ENCODE results near the gene GNB1.
A peak's percentile ranks its signal among the peaks of the same experiment; 100 is the strongest.

The GNB1 gene

DNA sequence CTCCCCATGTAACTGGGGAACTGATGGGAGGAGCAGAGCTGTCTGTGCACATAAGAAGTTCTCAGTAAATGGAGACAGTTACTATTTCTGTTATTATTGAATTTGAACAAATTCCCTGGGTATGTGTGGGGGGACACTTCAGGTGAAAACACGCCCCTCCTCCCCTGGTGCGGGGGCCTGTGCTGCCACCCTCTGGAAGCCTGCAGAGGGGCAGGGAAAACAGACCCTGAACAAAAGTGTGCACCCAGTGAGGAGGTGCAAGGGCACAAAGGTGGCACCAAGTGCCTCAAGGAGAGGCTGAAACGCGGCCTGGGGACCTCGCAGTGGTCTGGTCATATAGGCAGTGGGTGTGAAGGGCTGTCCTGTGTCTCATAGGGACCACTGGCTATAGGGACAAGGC is 94.4 kb downstream of the GNB1 start:
- TF ChIP-seq, protein P1, sequence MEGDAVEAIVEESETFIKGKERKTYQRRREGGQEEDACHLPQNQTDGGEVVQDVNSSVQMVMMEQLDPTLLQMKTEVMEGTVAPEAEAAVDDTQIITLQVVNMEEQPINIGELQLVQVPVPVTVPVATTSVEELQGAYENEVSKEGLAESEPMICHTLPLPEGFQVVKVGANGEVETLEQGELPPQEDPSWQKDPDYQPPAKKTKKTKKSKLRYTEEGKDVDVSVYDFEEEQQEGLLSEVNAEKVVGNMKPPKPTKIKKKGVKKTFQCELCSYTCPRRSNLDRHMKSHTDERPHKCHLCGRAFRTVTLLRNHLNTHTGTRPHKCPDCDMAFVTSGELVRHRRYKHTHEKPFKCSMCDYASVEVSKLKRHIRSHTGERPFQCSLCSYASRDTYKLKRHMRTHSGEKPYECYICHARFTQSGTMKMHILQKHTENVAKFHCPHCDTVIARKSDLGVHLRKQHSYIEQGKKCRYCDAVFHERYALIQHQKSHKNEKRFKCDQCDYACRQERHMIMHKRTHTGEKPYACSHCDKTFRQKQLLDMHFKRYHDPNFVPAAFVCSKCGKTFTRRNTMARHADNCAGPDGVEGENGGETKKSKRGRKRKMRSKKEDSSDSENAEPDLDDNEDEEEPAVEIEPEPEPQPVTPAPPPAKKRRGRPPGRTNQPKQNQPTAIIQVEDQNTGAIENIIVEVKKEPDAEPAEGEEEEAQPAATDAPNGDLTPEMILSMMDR (conservative IDR thresholded peaks at IDR 0.05): peak; percentile 32

DNA sequence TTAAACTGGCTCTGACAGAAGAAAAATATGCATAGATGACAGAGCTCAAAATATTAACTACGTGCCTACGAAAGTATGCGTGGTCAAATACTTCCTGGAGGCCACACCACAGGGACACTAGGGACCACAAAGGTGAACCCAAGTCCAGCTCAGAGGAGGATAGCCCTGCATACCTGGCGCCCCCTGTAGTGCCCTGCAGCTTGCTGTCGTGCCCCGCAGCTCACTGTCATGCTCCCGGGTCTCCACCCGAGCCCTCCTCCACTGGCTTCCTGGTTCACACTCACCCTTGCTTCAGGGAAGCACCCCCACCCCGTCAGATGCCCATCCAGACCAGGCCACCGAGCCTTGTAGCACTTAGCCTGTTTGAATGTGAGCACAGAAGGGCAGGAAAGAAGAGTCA is 95.9 kb downstream of the GNB1 start:
- TF ChIP-seq, protein P1 (conservative IDR thresholded peaks at IDR 0.05): no peak
- H3K27ac ChIP-seq: no peak overlapping the region

More for the DNA sequence above, 94.4 kb downstream of the GNB1 start:
- no peak overlapping the region for H3K27ac ChIP-seq

DNA sequence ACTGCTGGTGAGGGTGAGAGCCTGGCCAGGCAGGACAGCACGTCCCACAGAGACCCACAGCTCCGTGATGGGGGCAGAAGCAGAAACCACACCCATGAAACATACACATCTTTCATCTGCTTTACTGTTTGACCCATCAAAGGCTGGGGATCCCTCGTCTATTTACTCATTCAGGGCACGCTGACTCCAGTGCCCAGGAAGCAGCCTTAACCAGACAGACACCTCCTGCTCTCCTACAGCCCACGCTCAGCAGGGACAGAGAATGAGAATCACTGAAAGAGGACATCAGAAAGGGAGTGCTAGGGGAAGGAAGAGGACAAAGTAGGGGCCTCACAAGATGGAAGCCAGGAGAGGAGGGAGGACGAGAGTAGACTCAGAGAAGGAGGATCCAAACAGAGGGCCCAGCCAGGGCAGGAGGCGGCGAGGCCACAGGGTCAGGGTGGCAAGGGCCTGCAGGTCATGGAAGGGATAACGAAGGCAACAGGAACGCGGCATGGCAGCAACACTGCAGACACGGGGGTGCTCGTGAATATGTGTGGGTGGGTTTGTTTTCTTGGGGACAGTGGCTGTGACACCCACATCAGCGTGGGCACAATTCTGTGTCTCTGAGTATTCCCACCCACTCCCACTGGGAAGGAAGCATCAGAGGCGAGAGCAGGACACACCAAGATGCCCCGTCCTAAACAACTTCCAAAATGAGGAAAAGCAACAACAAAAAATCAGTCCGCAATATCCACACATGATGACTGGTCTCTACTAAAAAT is 97.2 kb downstream of the GNB1 start:
- H3K27ac ChIP-seq: 0 out of 2 replicates have a peak overlapping the region, but pooled peaks have one; percentile 2
- TF ChIP-seq, protein P1 (conservative IDR thresholded peaks at IDR 0.05): no peak

- TF ChIP-seq, protein P1 (conservative IDR thresholded peaks at IDR 0.05): peak; percentile 79
- peak overlapping the region; percentile 23 for H3K27ac ChIP-seq
Measured at GRCh38 chr1:1788646-1789431, 102.0 kb downstream of the GNB1 start.

- H3K27ac ChIP-seq: peak overlapping the region; percentile 23
- TF ChIP-seq, protein P1 (conservative IDR thresholded peaks at IDR 0.05): no peak
Measured at GRCh38 chr1:1788136-1788535, 102.8 kb downstream of the GNB1 start.

- TF ChIP-seq, protein P1 (conservative IDR thresholded peaks at IDR 0.05): no peak
- no peak overlapping the region for H3K27ac ChIP-seq
Measured at GRCh38 chr1:1786836-1787605, 103.9 kb downstream of the GNB1 start.

DNA sequence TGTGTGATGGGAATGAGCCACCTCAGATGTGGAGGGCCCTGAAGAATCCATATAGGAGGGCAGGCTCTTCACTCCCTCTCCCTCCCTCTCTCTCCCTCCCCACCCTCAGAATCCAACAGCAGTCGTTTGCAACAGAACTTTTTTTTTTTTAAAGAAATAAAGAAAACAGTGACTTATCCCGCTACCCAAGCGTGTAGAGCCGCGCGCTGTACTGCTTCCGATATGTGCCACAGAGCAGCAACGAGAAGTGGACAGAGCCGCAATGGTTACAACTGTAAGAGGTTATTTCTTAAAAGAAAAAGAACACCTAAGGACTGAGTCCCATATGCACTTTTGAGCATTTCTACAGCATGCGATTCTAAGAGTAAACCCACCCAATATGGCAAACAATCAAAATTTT is 105.2 kb downstream of the GNB1 start:
- H3K27ac ChIP-seq: peak overlapping the region; percentile 100
- TF ChIP-seq, protein P1 (conservative IDR thresholded peaks at IDR 0.05): no peak

All from VCaP (cell line).